NB4 (cell line): ENCODE measurements around the gene SDF4.

Experiments used
- DNase-seq: peaks from one replicate; pipeline ENCODE4 v3.0.0; 2010; ENCODE audit warnings: low read depth
- H3K4me3 ChIP-seq: one replicate; pipeline ENCODE4 v1.5.1; 2011; ENCODE audit warnings: mild to moderate bottlenecking, low read depth, low read length, moderate library complexity
- CTCF ChIP-seq: IDR thresholded peaks from one replicate; pipeline ENCODE4 v1.5.1; 2012; ENCODE audit warnings: low read depth, low read length
- MAX ChIP-seq: IDR thresholded peaks from 2 replicates; pipeline ENCODE4 v1.6.1; 2011; ENCODE audit warnings: low read depth, low read length
- MYC ChIP-seq: IDR thresholded peaks from 2 replicates; pipeline ENCODE4 v1.6.1; 2011; ENCODE audit warnings: low read depth, low read length
- POLR2A ChIP-seq: IDR thresholded peaks from 2 replicates; pipeline ENCODE4 v1.6.1; 2011; ENCODE audit warnings: mild to moderate bottlenecking; ENCODE audit not compliant: insufficient read length; ENCODE audit errors: extremely low read depth

The SDF4 gene

GRCh38 chr1:1229770-1230169 lies 2.0 kb downstream of the SDF4 start:
- DNase-seq, result no peak
- H3K4me3 ChIP-seq, result no peak overlapping the region

GRCh38 chr1:1228596-1229321 lies 3.0 kb downstream of the SDF4 start:
- no peak for TF ChIP-seq POLR2A
- TF ChIP-seq MAX, result no peak
- TF ChIP-seq MYC, result no peak
- no peak for TF ChIP-seq CTCF
- DNase-seq, result no peak
- H3K4me3 ChIP-seq, result no peak overlapping the region

More at GRCh38 chr1:1229770-1230169, 2.0 kb downstream of the SDF4 start:
- TF ChIP-seq POLR2A, result no peak
- no peak for TF ChIP-seq MYC
- no peak for TF ChIP-seq MAX
- no peak for TF ChIP-seq CTCF

GRCh38 chr1:1228187-1228586 lies 3.6 kb downstream of the SDF4 start:
- DNase-seq, result no peak
- no peak overlapping the region for H3K4me3 ChIP-seq
- TF ChIP-seq CTCF (no peak), MYC (no peak), POLR2A (no peak), MAX (no peak)

- DNase-seq, result no peak
- TF ChIP-seq MAX (no peak), MYC (no peak), CTCF (no peak), POLR2A (no peak)
- H3K4me3 ChIP-seq, result no peak overlapping the region
These were observed 4.4 kb downstream of the SDF4 start for GRCh38 chr1:1227386-1227785.

- TF ChIP-seq MAX, result no peak
- no peak for TF ChIP-seq MYC
- TF ChIP-seq POLR2A, result no peak
- TF ChIP-seq CTCF, result no peak
- DNase-seq, result no peak
- no peak overlapping the region for H3K4me3 ChIP-seq
These were observed 5.0 kb downstream of the SDF4 start for GRCh38 chr1:1226566-1227362.
